Trophoblast cell (in vitro differentiated cells and primary cell): Measurements from ENCODE around the gene PFDN1.

Experiments used
- DNase-seq, 2 donors: peaks; one replicate each; pipeline ENCODE4 v3.0.0-alpha.2; 2016
- H2AFZ ChIP-seq: 2 replicates; pipeline ENCODE4 v1.6.1; 2013; ENCODE audit warnings: low read length, moderate library complexity, mild to moderate bottlenecking; ENCODE audit not compliant: insufficient read depth, poor library complexity
- H2AK5ac ChIP-seq: 2 replicates; pipeline ENCODE4 v1.6.1; 2013; ENCODE audit warnings: mild to moderate bottlenecking, low read length
- H2BK120ac ChIP-seq: 2 replicates; pipeline ENCODE4 v1.6.1; 2013; ENCODE audit warnings: low read length, mild to moderate bottlenecking, moderate library complexity; ENCODE audit not compliant: insufficient read depth, poor library complexity
- H2BK12ac ChIP-seq: 2 replicates; pipeline ENCODE4 v1.6.1; 2013; ENCODE audit warnings: mild to moderate bottlenecking, low read length, moderate library complexity
- H2BK5ac ChIP-seq: 2 replicates; pipeline ENCODE4 v1.6.1; 2013; ENCODE audit warnings: low read length, low read depth, moderate library complexity, mild to moderate bottlenecking; ENCODE audit not compliant: poor library complexity
- H3K14ac ChIP-seq: 2 replicates; pipeline ENCODE4 v1.6.1; 2013; ENCODE audit warnings: mild to moderate bottlenecking, low read length
- H3K18ac ChIP-seq: 2 replicates; pipeline ENCODE4 v1.6.1; 2013; ENCODE audit warnings: mild to moderate bottlenecking, low read length
- H3K23ac ChIP-seq: 2 replicates; pipeline ENCODE4 v1.6.1; 2013; ENCODE audit warnings: low read length
- H3K27ac ChIP-seq: 2 replicates; pipeline ENCODE4 v1.5.1; 2013; ENCODE audit warnings: low read depth, mild to moderate bottlenecking, inconsistent platforms, low read length, moderate library complexity
- H3K27me3 ChIP-seq: 2 replicates; pipeline ENCODE4 v1.6.1; 2013; ENCODE audit warnings: inconsistent platforms, mild to moderate bottlenecking, low read length, moderate library complexity; ENCODE audit not compliant: insufficient read depth
- H3K36me3 ChIP-seq, 2 experiments: 1 replicate in 1 of 2; 2 replicates in 1 of 2; pipeline ENCODE4 v1.6.1; 2013; ENCODE audit warnings: low read length in 2 of 2, mild to moderate bottlenecking in 2 of 2, moderate library complexity in 1 of 2; ENCODE audit not compliant: insufficient read depth in 2 of 2, control insufficient read depth in 1 of 2
- H3K4ac ChIP-seq: 2 replicates; pipeline ENCODE4 v1.6.1; 2013; ENCODE audit warnings: low read depth, mild to moderate bottlenecking, low read length, moderate library complexity
- H3K4me1 ChIP-seq, 2 experiments: 1 replicate in 1 of 2; 2 replicates in 1 of 2; pipeline ENCODE4 v1.6.1; 2013; ENCODE audit warnings: low read length in 2 of 2, mild to moderate bottlenecking in 2 of 2, moderate library complexity in 1 of 2; ENCODE audit not compliant: insufficient read depth in 2 of 2, control insufficient read depth in 1 of 2
- H3K4me2 ChIP-seq: 2 replicates; pipeline ENCODE4 v1.6.1; 2013; ENCODE audit warnings: inconsistent platforms, mild to moderate bottlenecking, low read length, moderate library complexity
- H3K4me3 ChIP-seq: 2 replicates; pipeline ENCODE4 v1.5.1; 2013; ENCODE audit warnings: mild to moderate bottlenecking, low read depth, low read length, inconsistent platforms
- H3K79me1 ChIP-seq: one replicate; pipeline ENCODE4 v1.6.1; 2013; ENCODE audit warnings: low read length
- H3K79me2 ChIP-seq: 2 replicates; pipeline ENCODE4 v1.6.1; 2013; ENCODE audit warnings: low read length, mild to moderate bottlenecking; ENCODE audit not compliant: control insufficient read depth, insufficient read depth, poor library complexity
- H3K9ac ChIP-seq: 2 replicates; pipeline ENCODE4 v1.6.1; 2013; ENCODE audit warnings: mild to moderate bottlenecking, low read length
- H3K9me3 ChIP-seq: 2 replicates; pipeline ENCODE4 v1.6.1; 2013; ENCODE audit warnings: low read depth, mild to moderate bottlenecking, control low read depth, inconsistent platforms, low read length; ENCODE audit not compliant: insufficient read depth
- H4K12ac ChIP-seq: 2 replicates; pipeline ENCODE4 v1.6.1; 2013; ENCODE audit warnings: low read depth, mild to moderate bottlenecking, low read length, moderate library complexity
- H4K8ac ChIP-seq: 2 replicates; pipeline ENCODE4 v1.6.1; 2013; ENCODE audit warnings: low read depth, mild to moderate bottlenecking, low read length, moderate library complexity
- H4K91ac ChIP-seq: one replicate; pipeline ENCODE4 v1.6.1; 2013; ENCODE audit warnings: low read depth, mild to moderate bottlenecking, low read length, moderate library complexity
- WGBS: extraction: QIAGEN DNeasy Blood & Tissue Kit; methylation state at CpG from one replicate; pipeline ENCODE4 v1.1.7; 2013; ENCODE audit warnings: missing lambda C conversion rate; ENCODE audit not compliant: insufficient read length, insufficient coverage; ENCODE audit errors: extremely low coverage; 5-methylcytosine and 5-hydroxymethylcytosine counted together

Gene PFDN1

GRCh38 chr5:140236891-140237598 lies 65.9 kb downstream of the PFDN1 start:
- Histone ChIP-seq H3K4me1 (peaks cover 8 to 14% of the 10 kb centered on the region in 2 experiments), H2AFZ (no peak overlapping the region), H3K4me2 (no peak overlapping the region), H3K4ac (no peak overlapping the region), H3K9me3 (peaks cover 1% of the 10 kb centered on the region), H3K9ac (no peak overlapping the region), H3K18ac (no peak overlapping the region), H3K27ac (no peak overlapping the region), H3K23ac (no peak overlapping the region), H4K8ac (no peak overlapping the region), H3K27me3 (no peaks in the 10 kb centered on the region), H3K14ac (no peak overlapping the region), H2AK5ac (no peak overlapping the region), H3K79me2 (no peaks in the 10 kb centered on the region), H2BK12ac (no peak overlapping the region), H4K91ac (no peak overlapping the region), H3K79me1 (no peaks in the 10 kb centered on the region), H3K36me3 (no peaks in the 10 kb centered on the region), H2BK5ac (no peak overlapping the region), H3K4me3 (no peak overlapping the region), H4K12ac (no peak overlapping the region), H2BK120ac (no peak overlapping the region)
- no CpG with 5 or more reads among the region's 6 CpGs for WGBS
- no peak for DNase-seq

GRCh38 chr5:140235791-140236551 lies 66.9 kb downstream of the PFDN1 start:
- H4K91ac ChIP-seq: no peak overlapping the region
- DNase-seq: peak in 1 of 2 donors; percentile 21
- no peak overlapping the region for H3K14ac ChIP-seq
- peaks cover under 1 to 3% of the 10 kb centered on the region in 2 experiments for H3K4me1 ChIP-seq
- H3K27me3 ChIP-seq: no peaks in the 10 kb centered on the region
- no peak overlapping the region for H2BK12ac ChIP-seq
- H2AFZ ChIP-seq: no peak overlapping the region
- H2BK120ac ChIP-seq: no peak overlapping the region
- H3K23ac ChIP-seq: no peak overlapping the region
- no peak overlapping the region for H4K8ac ChIP-seq
- no peaks in the 10 kb centered on the region for H3K36me3 ChIP-seq
- no peak overlapping the region for H3K4me2 ChIP-seq
- H3K18ac ChIP-seq: no peak overlapping the region
- no peak overlapping the region for H3K4me3 ChIP-seq
- H4K12ac ChIP-seq: no peak overlapping the region
- H3K4ac ChIP-seq: no peak overlapping the region
- H2BK5ac ChIP-seq: no peak overlapping the region
- no peak overlapping the region for H3K9ac ChIP-seq
- no peaks in the 10 kb centered on the region for H3K79me1 ChIP-seq
- no peak overlapping the region for H3K27ac ChIP-seq
- H3K79me2 ChIP-seq: no peaks in the 10 kb centered on the region
- H2AK5ac ChIP-seq: no peak overlapping the region
- WGBS: no CpG with 5 or more reads among the region's 11 CpGs
- H3K9me3 ChIP-seq: peaks cover 1% of the 10 kb centered on the region

- Histone ChIP-seq H4K12ac (no peak overlapping the region), H3K18ac (no peak overlapping the region), H2AFZ (no peak overlapping the region), H3K79me1 (no peaks in the 10 kb centered on the region), H3K9me3 (peaks cover 1% of the 10 kb centered on the region), H3K27ac (no peak overlapping the region), H3K14ac (no peak overlapping the region), H3K27me3 (no peaks in the 10 kb centered on the region), H2BK5ac (no peak overlapping the region), H4K91ac (no peak overlapping the region), H3K36me3 (no peaks in the 10 kb centered on the region), H3K4me3 (no peak overlapping the region), H3K4me1 (no peaks in the 10 kb centered on the region), H2BK12ac (no peak overlapping the region), H3K4me2 (no peak overlapping the region), H2AK5ac (no peak overlapping the region), H3K9ac (no peak overlapping the region), H4K8ac (no peak overlapping the region), H3K4ac (no peak overlapping the region), H3K23ac (no peak overlapping the region), H3K79me2 (no peaks in the 10 kb centered on the region), H2BK120ac (no peak overlapping the region)
- no peak for DNase-seq
- WGBS: no CpG with 5 or more reads among the region's 4 CpGs
Measured at GRCh38 chr5:140234377-140234989, 68.4 kb downstream of the PFDN1 start.

- Histone ChIP-seq H3K79me1 (no peaks in the 10 kb centered on the region), H3K27ac (no peak overlapping the region), H4K12ac (no peak overlapping the region), H3K4me3 (no peak overlapping the region), H2AK5ac (no peak overlapping the region), H3K23ac (no peak overlapping the region), H3K36me3 (no peaks in the 10 kb centered on the region), H3K4me1 (no peaks in the 10 kb centered on the region), H3K4ac (no peak overlapping the region), H3K27me3 (no peaks in the 10 kb centered on the region), H3K79me2 (no peaks in the 10 kb centered on the region), H3K18ac (no peak overlapping the region), H3K14ac (no peak overlapping the region), H4K8ac (no peak overlapping the region), H4K91ac (no peak overlapping the region), H3K9ac (no peak overlapping the region), H3K4me2 (no peak overlapping the region), H3K9me3 (peaks cover 1% of the 10 kb centered on the region), H2BK5ac (no peak overlapping the region), H2AFZ (no peak overlapping the region), H2BK12ac (no peak overlapping the region), H2BK120ac (no peak overlapping the region)
- no peak for DNase-seq
- no CpG with 5 or more reads among the region's 1 CpG for WGBS
Measured at GRCh38 chr5:140232731-140233130, 70.2 kb downstream of the PFDN1 start.
